Measurements from ENCODE around the gene KRT84. TPM values are rescaled to one million over a fixed set of nuclear protein-coding genes. Genes with fewer than 3 reads are reported as not detected.

The KRT84 gene
- polyA plus RNA-seq, 1 donor from 2014 or later: not detected

GRCh38 chr12:52343550-52343949, 41.9 kb downstream of the KRT84 start:
- Histone ChIP-seq H3K36me3 (ENCODE audit: insufficient read depth, low read length) (no peaks in the 10 kb centered on the region), H3K27me3 (ENCODE audit: insufficient read depth, low read depth, low read length) (no peaks in the 10 kb centered on the region), H3K4me3 (ENCODE audit: low read length) (no peak overlapping the region), H3K9ac (ENCODE audit: low read length) (no peak overlapping the region), H3K9me2 (ENCODE audit: insufficient read depth, low read length) (no peaks in the 10 kb centered on the region), H2AFZ (ENCODE audit: low read depth, low read length) (no peak overlapping the region), H3K79me2 (replicated peaks; ENCODE audit: insufficient read depth, low read length) (no peaks in the 10 kb centered on the region), H4K20me1 (ENCODE audit: insufficient read depth) (no peaks in the 10 kb centered on the region), H3K9me3 (ENCODE audit: low read length) (no peaks in the 10 kb centered on the region), H3K4me2 (ENCODE audit: low read length) (no peak overlapping the region), H3K27ac (ENCODE audit: low read length) (no peak overlapping the region), H3F3A (ENCODE audit: insufficient read depth, low read length, poor library complexity, severe bottlenecking) (no peaks in the 10 kb centered on the region)
- TF ChIP-seq SMC3 (conservative IDR thresholded peaks at IDR 0.05; ENCODE audit: poor library complexity) (no peak), EZH2 (IDR thresholded peaks at IDR 0.05; ENCODE audit: borderline replicate concordance, insufficient read depth, low read length, poor library complexity, severe bottlenecking) (no peak), EP300 (conservative IDR thresholded peaks at IDR 0.05; ENCODE audit: poor library complexity, severe bottlenecking) (no peak), RAD21 (conservative IDR thresholded peaks at IDR 0.05) (no peak), POLR2AphosphoS5 (IDR thresholded peaks at IDR 0.05) (no peak), MXI1 (conservative IDR thresholded peaks at IDR 0.05; ENCODE audit: poor library complexity, severe bottlenecking) (no peak), TAF1 (IDR thresholded peaks at IDR 0.05; ENCODE audit: low read depth) (no peak)
- TF ChIP-seq, protein P1, sequence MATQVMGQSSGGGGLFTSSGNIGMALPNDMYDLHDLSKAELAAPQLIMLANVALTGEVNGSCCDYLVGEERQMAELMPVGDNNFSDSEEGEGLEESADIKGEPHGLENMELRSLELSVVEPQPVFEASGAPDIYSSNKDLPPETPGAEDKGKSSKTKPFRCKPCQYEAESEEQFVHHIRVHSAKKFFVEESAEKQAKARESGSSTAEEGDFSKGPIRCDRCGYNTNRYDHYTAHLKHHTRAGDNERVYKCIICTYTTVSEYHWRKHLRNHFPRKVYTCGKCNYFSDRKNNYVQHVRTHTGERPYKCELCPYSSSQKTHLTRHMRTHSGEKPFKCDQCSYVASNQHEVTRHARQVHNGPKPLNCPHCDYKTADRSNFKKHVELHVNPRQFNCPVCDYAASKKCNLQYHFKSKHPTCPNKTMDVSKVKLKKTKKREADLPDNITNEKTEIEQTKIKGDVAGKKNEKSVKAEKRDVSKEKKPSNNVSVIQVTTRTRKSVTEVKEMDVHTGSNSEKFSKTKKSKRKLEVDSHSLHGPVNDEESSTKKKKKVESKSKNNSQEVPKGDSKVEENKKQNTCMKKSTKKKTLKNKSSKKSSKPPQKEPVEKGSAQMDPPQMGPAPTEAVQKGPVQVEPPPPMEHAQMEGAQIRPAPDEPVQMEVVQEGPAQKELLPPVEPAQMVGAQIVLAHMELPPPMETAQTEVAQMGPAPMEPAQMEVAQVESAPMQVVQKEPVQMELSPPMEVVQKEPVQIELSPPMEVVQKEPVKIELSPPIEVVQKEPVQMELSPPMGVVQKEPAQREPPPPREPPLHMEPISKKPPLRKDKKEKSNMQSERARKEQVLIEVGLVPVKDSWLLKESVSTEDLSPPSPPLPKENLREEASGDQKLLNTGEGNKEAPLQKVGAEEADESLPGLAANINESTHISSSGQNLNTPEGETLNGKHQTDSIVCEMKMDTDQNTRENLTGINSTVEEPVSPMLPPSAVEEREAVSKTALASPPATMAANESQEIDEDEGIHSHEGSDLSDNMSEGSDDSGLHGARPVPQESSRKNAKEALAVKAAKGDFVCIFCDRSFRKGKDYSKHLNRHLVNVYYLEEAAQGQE (IDR thresholded peaks at IDR 0.05; ENCODE audit: borderline replicate concordance): no peak
- TF ChIP-seq, protein P2, sequence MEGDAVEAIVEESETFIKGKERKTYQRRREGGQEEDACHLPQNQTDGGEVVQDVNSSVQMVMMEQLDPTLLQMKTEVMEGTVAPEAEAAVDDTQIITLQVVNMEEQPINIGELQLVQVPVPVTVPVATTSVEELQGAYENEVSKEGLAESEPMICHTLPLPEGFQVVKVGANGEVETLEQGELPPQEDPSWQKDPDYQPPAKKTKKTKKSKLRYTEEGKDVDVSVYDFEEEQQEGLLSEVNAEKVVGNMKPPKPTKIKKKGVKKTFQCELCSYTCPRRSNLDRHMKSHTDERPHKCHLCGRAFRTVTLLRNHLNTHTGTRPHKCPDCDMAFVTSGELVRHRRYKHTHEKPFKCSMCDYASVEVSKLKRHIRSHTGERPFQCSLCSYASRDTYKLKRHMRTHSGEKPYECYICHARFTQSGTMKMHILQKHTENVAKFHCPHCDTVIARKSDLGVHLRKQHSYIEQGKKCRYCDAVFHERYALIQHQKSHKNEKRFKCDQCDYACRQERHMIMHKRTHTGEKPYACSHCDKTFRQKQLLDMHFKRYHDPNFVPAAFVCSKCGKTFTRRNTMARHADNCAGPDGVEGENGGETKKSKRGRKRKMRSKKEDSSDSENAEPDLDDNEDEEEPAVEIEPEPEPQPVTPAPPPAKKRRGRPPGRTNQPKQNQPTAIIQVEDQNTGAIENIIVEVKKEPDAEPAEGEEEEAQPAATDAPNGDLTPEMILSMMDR (IDR thresholded peaks at IDR 0.05; ENCODE audit: poor library complexity, severe bottlenecking): no peak

DNA sequence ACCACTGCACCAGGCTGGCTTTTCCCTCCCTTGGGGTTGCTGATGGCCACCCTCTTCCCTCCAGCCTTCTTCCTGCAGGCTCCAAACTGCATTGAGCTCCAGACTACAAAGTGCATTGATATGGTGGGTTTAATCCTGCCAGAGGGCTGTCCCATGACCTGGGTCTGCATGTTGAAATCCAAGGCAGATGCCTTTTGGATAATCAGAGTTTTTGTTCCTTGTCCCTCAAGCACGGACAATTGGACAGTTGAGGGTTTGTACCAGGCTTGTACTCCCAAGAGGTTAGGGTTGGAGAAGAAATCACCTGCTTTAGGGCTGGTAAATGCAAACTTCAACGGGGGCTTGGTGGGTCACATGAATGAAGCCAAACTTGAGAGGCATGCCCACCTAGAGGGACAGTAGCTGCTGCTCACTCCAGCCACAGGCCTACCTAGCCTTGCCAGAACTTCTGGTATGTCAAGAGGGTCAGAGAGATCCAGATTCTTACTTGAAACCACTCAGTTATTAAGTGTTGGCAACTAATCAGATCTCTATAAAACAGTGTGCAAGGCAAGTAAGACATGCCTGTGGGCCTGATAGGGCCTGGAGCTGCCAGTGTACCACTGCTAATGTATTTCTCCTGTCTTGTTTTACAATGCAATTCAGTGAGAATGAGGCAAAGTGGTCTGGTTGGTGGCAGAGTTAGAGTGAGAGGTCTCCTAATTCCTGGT, 42.5 kb downstream of the KRT84 start:
- Histone ChIP-seq H3K4me3 (ENCODE audit: low read length) (no peak overlapping the region), H3K36me3 (ENCODE audit: insufficient read depth, low read length) (no peaks in the 10 kb centered on the region), H4K20me1 (ENCODE audit: insufficient read depth) (no peaks in the 10 kb centered on the region), H3K27ac (ENCODE audit: low read length) (no peak overlapping the region), H3K79me2 (replicated peaks; ENCODE audit: insufficient read depth, low read length) (no peaks in the 10 kb centered on the region), H3F3A (ENCODE audit: insufficient read depth, low read length, poor library complexity, severe bottlenecking) (no peaks in the 10 kb centered on the region), H3K9ac (ENCODE audit: low read length) (no peak overlapping the region), H3K9me3 (ENCODE audit: low read length) (no peaks in the 10 kb centered on the region), H3K9me2 (ENCODE audit: insufficient read depth, low read length) (no peaks in the 10 kb centered on the region), H3K4me2 (ENCODE audit: low read length) (no peak overlapping the region), H3K27me3 (ENCODE audit: insufficient read depth, low read depth, low read length) (no peaks in the 10 kb centered on the region), H2AFZ (ENCODE audit: low read depth, low read length) (no peak overlapping the region)
- TF ChIP-seq, protein P1 (IDR thresholded peaks at IDR 0.05; ENCODE audit: borderline replicate concordance): no peak
- no peak for TF ChIP-seq POLR2AphosphoS5 (IDR thresholded peaks at IDR 0.05)
- TF ChIP-seq MXI1 (conservative IDR thresholded peaks at IDR 0.05; ENCODE audit: poor library complexity, severe bottlenecking): no peak
